OCI-LY1 (cell line): ENCODE results near the gene EEF1A1.
"Not testable (repeated sequence)": the region's sequence is repeated elsewhere in the genome, so short reads cannot be mapped to it uniquely, and the experiment has no call there.

Source experiments
- H2AFZ ChIP-seq: fragments of 200-600 bp; sonication (generic), shearing (Covaris generic); 2 replicates; pipeline ENCODE4 v1.6.0; 2014; ENCODE audit warnings: antibody characterized with exemption, mild to moderate bottlenecking, low read length
- H3F3A ChIP-seq: fragments of 200-600 bp; sonication (generic), shearing (Covaris generic); 2 replicates; pipeline ENCODE4 v1.6.0; 2014; ENCODE audit warnings: mild to moderate bottlenecking, antibody characterized with exemption, low read length, moderate library complexity; ENCODE audit not compliant: insufficient read depth
- H3K27ac ChIP-seq: fragments of 200-600 bp; sonication (generic); 2 replicates; pipeline ENCODE4 v1.5.1; 2014; ENCODE audit warnings: low read length, mixed run types, mild to moderate bottlenecking, low read depth; ENCODE audit not compliant: poor library complexity, severe bottlenecking
- H3K27me3 ChIP-seq: fragments of 200-600 bp; sonication (generic); 2 replicates; pipeline ENCODE4 v1.6.0; 2014; ENCODE audit warnings: antibody characterized with exemption, mild to moderate bottlenecking, low read length, moderate library complexity; ENCODE audit not compliant: insufficient read depth
- H3K36me3 ChIP-seq: fragments of 200-600 bp; sonication (generic); 2 replicates; pipeline ENCODE4 v1.6.1; 2014; ENCODE audit warnings: mild to moderate bottlenecking, antibody characterized with exemption, low read length, moderate library complexity, mixed read lengths; ENCODE audit not compliant: insufficient read depth
- H3K4me1 ChIP-seq: fragments of 200-600 bp; sonication (generic); 2 replicates; pipeline ENCODE4 v1.5.1; 2014; ENCODE audit warnings: mild to moderate bottlenecking, low read length, moderate library complexity; ENCODE audit not compliant: insufficient read depth, severe bottlenecking
- H3K4me2 ChIP-seq: fragments of 200-600 bp; sonication (generic), shearing (Covaris generic); 2 replicates; pipeline ENCODE4 v1.6.1; 2014; ENCODE audit warnings: low read length
- H3K4me3 ChIP-seq: fragments of 200-600 bp; sonication (generic); 2 replicates; pipeline ENCODE4 v1.5.1; 2014; ENCODE audit warnings: low read length, low read depth, mild to moderate bottlenecking, mixed read lengths; ENCODE audit not compliant: poor library complexity, severe bottlenecking
- H3K79me2 ChIP-seq: fragments of 200-600 bp; shearing (Covaris generic); 2 replicates; pipeline ENCODE4 v1.6.1; 2016; ENCODE audit warnings: mixed run types, low read length, mixed read lengths; ENCODE audit not compliant: insufficient read depth
- H3K9ac ChIP-seq: fragments of 200-600 bp; sonication (generic), shearing (Covaris generic); 2 replicates; pipeline ENCODE4 v1.6.1; 2014; ENCODE audit warnings: mild to moderate bottlenecking, low read length, mixed read lengths
- H3K9me2 ChIP-seq: fragments of 200-600 bp; sonication (generic), shearing (Covaris generic); 2 replicates; pipeline ENCODE4 v1.6.1; 2014; ENCODE audit warnings: low read depth, mild to moderate bottlenecking, low read length, mixed read lengths
- H3K9me3 ChIP-seq: fragments of 200-600 bp; shearing (Covaris generic); 2 replicates; pipeline ENCODE4 v1.6.1; 2014; ENCODE audit warnings: low read length, mixed read lengths
- H4K20me1 ChIP-seq: fragments of 200-600 bp; sonication (generic), shearing (Covaris generic); 2 replicates; pipeline ENCODE4 v1.6.0; 2016; ENCODE audit warnings: mild to moderate bottlenecking, low read length; ENCODE audit not compliant: insufficient read depth
- CTCF ChIP-seq: fragments of 200-600 bp; sonication (generic), shearing (Covaris generic); IDR thresholded peaks from 2 replicates; pipeline ENCODE4 v1.5.1; 2017; ENCODE audit warnings: mild to moderate bottlenecking, antibody characterized with exemption, low read length, moderate library complexity, mixed read lengths
- EZH2 ChIP-seq: fragments of 200-600 bp; sonication (generic), shearing (Covaris generic); IDR thresholded peaks from 2 replicates; pipeline ENCODE4 v1.8.0; 2017; ENCODE audit warnings: borderline replicate concordance, mixed run types, mild to moderate bottlenecking, antibody characterized with exemption, low read length, moderate library complexity, mixed read lengths

EEF1A1 gene

GRCh38 chr6:73520688-73521350 is at the start of gene EEF1A1:
EEF1A1 (minus strand) TSS chr6:73521032; CDS start chr6:73520026, 1,006 bp downstream.
- Histone ChIP-seq H3K79me2 (peaks cover 5% of the 10 kb centered on the region; the same call in 1 of the 2 replicates), H4K20me1 (no peaks in the 10 kb centered on the region), H3K27me3 (no peaks in the 10 kb centered on the region), H3F3A (peaks cover 14% of the 10 kb centered on the region), H3K4me2 (peak within 1 kb of the TSS; percentile 67), H3K36me3 (peaks cover 48% of the 10 kb centered on the region), H3K27ac (peak within 1 kb of the TSS; percentile 94), H2AFZ (no peak within 1 kb of the TSS), H3K4me3 (peak within 1 kb of the TSS; percentile 77), H3K9me2 (no peaks in the 10 kb centered on the region), H3K9ac (peak within 1 kb of the TSS; percentile 92), H3K9me3 (no peaks in the 10 kb centered on the region), H3K4me1 (peaks cover 44% of the 10 kb centered on the region)
- TF ChIP-seq EZH2 (no peak), CTCF (no peak)

- H3K27me3 ChIP-seq: no peaks in the 10 kb centered on the region
- TF ChIP-seq EZH2 (no peak), CTCF (no peak)
- no peak overlapping the region for H3K4me2 ChIP-seq
- H3K9me2 ChIP-seq: no peaks in the 10 kb centered on the region
- H4K20me1 ChIP-seq: no peaks in the 10 kb centered on the region
- H3K9ac ChIP-seq: no peak overlapping the region
- H3K79me2 ChIP-seq: no peaks in the 10 kb centered on the region
- no peaks in the 10 kb centered on the region for H3F3A ChIP-seq
- H3K4me1 ChIP-seq: no peaks in the 10 kb centered on the region
- no peak overlapping the region for H2AFZ ChIP-seq
- no peaks in the 10 kb centered on the region for H3K9me3 ChIP-seq
- no peaks in the 10 kb centered on the region for H3K36me3 ChIP-seq
- H3K4me3 ChIP-seq: no peak overlapping the region
- H3K27ac ChIP-seq: no peak overlapping the region
These were observed 48.3 kb upstream of the EEF1A1 start for GRCh38 chr6:73569121-73569520.

- Histone ChIP-seq H4K20me1 (no peaks in the 10 kb centered on the region), H3F3A (no peaks in the 10 kb centered on the region), H3K4me2 (no peak overlapping the region), H3K4me1 (no peaks in the 10 kb centered on the region), H3K9me3 (no peaks in the 10 kb centered on the region), H3K27me3 (no peaks in the 10 kb centered on the region), H3K9ac (no peak overlapping the region), H3K27ac (no peak overlapping the region), H3K9me2 (no peaks in the 10 kb centered on the region), H2AFZ (no peak overlapping the region), H3K36me3 (no peaks in the 10 kb centered on the region), H3K79me2 (no peaks in the 10 kb centered on the region), H3K4me3 (no peak overlapping the region)
- no peak for TF ChIP-seq CTCF
These were observed 46.2 kb upstream of the EEF1A1 start for GRCh38 chr6:73566954-73567591.

DNA sequence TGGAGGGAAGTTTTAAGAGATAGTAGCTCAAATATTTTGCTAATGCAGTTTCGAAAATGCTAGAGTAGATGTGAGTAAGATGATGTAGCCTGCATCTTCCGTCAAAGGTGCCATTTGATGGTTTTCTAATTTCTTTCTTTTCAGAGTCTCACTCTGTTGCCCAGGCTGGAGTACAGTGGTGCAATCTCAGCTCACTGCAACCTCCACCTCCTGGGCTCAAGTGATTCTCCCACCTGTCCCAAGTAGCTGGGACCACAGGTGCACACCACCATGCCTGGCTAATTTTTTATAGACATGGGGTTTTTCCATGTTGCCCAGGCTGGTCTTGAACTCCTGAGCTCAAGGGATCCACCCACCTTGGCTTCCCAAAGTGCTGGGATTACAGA is 45.6 kb upstream of the EEF1A1 start:
- not testable (repeated sequence) for H4K20me1 ChIP-seq, H3K27ac ChIP-seq, H3K36me3 ChIP-seq, H3F3A ChIP-seq, H2AFZ ChIP-seq, H3K4me3 ChIP-seq, H3K4me1 ChIP-seq, H3K27me3 ChIP-seq, H3K9ac ChIP-seq, H3K79me2 ChIP-seq, H3K9me2 ChIP-seq, H3K9me3 ChIP-seq, H3K4me2 ChIP-seq
